HG03378 (cell line): ENCODE measurements around the gene MAOB.

Source experiments
- ATAC-seq: cut with Tn5 transposase; IDR thresholded peaks from one replicate; pipeline ENCODE4 v1.9.1; 2021; ENCODE audit warnings: mild to moderate bottlenecking, moderate library complexity; ENCODE audit not compliant: unreplicated experiment

The MAOB gene

DNA sequence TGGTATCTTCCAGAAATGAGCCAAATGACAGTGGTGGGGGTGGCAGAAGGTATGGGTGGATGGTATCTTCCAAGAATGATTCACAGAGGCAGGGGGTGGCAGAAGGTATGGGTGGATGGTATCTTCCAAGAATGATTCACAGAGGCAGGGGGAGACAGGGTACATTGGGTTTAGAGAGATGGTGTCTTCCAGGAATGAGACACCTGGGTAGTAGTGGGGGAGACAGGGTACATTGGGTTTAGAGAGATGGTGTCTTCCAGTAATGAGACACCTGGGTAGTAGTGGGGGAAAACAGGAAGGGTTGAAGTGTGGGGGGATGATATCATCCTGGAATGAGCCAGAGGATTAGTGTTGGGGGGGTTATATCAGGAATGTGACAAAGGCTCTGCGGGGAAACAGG is 164.2 kb downstream of the MAOB start:
- ATAC-seq, result no peak

DNA sequence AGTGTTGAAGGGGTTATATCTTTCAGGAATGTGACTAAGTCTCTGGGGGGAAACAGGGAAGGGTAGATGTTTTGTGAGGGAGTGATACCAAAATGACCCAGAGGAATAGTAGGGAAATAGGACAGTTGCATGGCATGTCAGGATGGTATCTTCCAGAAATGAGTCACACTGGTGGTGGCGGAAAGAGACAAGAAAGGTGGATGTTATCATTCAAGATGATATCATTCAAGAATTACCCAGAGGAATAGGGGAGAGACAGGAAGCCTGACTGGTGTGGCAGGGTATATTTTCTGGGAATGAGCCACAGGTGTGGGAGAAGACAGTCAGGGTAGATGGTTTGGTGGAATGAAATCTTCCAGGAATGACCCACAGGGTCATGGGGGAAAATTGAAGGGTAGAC is 165.1 kb downstream of the MAOB start:
- no peak for ATAC-seq

DNA sequence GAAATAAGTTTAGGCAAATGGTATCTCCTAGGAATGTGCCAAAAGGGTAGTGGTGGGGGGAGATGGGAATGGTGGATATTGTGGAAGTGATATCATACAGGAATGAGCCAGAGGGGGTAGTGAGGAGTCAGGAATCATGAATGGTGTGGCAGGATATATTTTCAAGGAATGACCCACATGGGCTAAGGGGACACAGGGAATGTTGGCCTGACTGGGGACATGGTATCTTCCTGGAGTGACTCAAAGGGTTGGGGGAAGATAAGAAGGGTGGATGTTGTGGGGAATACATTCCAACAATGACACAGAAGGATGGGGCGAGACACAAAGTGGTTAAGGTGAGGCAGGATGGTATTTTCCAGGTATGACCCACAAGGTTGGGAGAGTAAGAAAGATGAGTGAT is 165.6 kb downstream of the MAOB start:
- no peak for ATAC-seq
